Measurements from ENCODE around the gene GALNS. TPM values are rescaled to one million over a fixed set of nuclear protein-coding genes. Genes with fewer than 3 reads are reported as not detected.

The GALNS gene
- total and polyA plus RNA-seq, 2 of the 13 experiments (the other 11 are each of a cell fraction or from before 2014, with no cell fraction given) = 9.2 to 9.8 TPM

GRCh38 chr16:88779406-88780141 is 77.2 kb downstream of the GALNS start:
- Histone ChIP-seq H4K20me1 (ENCODE audit: insufficient read depth, low read length) (peaks cover 28% of the 10 kb centered on the region), H3K4me1 (ENCODE audit: insufficient read depth, low read length) (peaks cover 44% of the 10 kb centered on the region), H3K27ac (ENCODE audit: extremely low read length, insufficient read depth, low read length) (peak overlapping the region; percentile 6), H3K4me3 (replicated peaks in 1 of 3; ENCODE audit: insufficient read depth in 1 of 3, low read depth in 2 of 3, low read length in 3 of 3) (0 out of 6 replicates have a peak overlapping the region, but pooled peaks of 1 of the 3 experiments have one; percentile 11), H3K27me3 (ENCODE audit: control insufficient read depth in 1 of 2, insufficient read depth in 2 of 2, low read length in 2 of 2) (no peaks in the 10 kb centered on the region), H3K4me2 (ENCODE audit: low read depth, low read length) (peak overlapping the region; percentile 97; the same call in 1 of the 2 replicates), H3K79me2 (ENCODE audit: insufficient read depth, low read length) (peaks cover 71% of the 10 kb centered on the region), H3K9me3 (ENCODE audit: low read length) (no peaks in the 10 kb centered on the region), H2AFZ (ENCODE audit: low read length) (no peak overlapping the region), H3K36me3 (replicated peaks in 1 of 2; ENCODE audit: control insufficient read depth in 1 of 2, insufficient read depth in 2 of 2, low read length in 2 of 2) (peaks cover 2 to 4% of the 10 kb centered on the region in 2 experiments; a peak in 1 of 5 replicates), H3K9ac (ENCODE audit: insufficient read depth, low read depth, low read length) (no peak overlapping the region)
- intact Hi-C loops (cut with micrococcal nuclease; ENCODE audit: unreplicated experiment) (no loop called here), in situ Hi-C loops (cut with HindIII; ENCODE audit: extremely low pct_ligation_motif_present, low pct_unique_long_range_greater_than_20kb) (no loop called here)
- BruUV-seq (replicated peaks) = no TSS peak
- DNase-seq (ENCODE audit: low spot score) (no peak), ATAC-seq (no peak), FAIRE-seq (no peak)
- TF ChIP-seq FOXA3 (CRISPR knock-in tag; IDR thresholded peaks at IDR 0.05) = no peak
- TF ChIP-seq NFE2L1 (CRISPR knock-in tag; IDR thresholded peaks at IDR 0.05; ENCODE audit: borderline replicate concordance) = 0 out of 2 replicates have a peak, but pooled peaks have one; percentile 34
- TF ChIP-seq FOXK2 (IDR thresholded peaks at IDR 0.05) = no peak
- TF ChIP-seq NFE2L2 (IDR thresholded peaks at IDR 0.05; ENCODE audit: low read length) = no peak
- TF ChIP-seq HMGXB3 (CRISPR knock-in tag; IDR thresholded peaks at IDR 0.05; ENCODE audit: borderline replicate concordance) = no peak
- no peak for TF ChIP-seq IRF1 (CRISPR knock-in tag; IDR thresholded peaks at IDR 0.05; ENCODE audit: low read depth)
- 0 out of 2 replicates have a peak, but pooled peaks have one; percentile 13 for TF ChIP-seq ZBTB38 (CRISPR knock-in tag; IDR thresholded peaks at IDR 0.05)
- no peak for TF ChIP-seq REPIN1 (CRISPR knock-in tag; IDR thresholded peaks at IDR 0.05; ENCODE audit: borderline replicate concordance, low read depth)
- no peak for TF ChIP-seq ZNF788 (CRISPR knock-in tag; IDR thresholded peaks at IDR 0.05; ENCODE audit: borderline replicate concordance)
- CTCF ChIA-PET (ENCODE audit: low intra/inter-chr PET ratio, low total read pairs) = no interaction called here
- WGBS (ENCODE audit: low lambda C conversion rate) = 91% methylated on average over 18 of the region's 34 CpGs
- POLR2A ChIA-PET = interaction anchor here (0.8 to 1.9 kb wide), 5 partner anchors 9 to 79 kb away, joined by 3 to 6 read pairs (median 4); no protein-coding TSS in a partner anchor
